GM21825 (cell line): ENCODE measurements around the gene LRFN5.
"Not testable (repeated sequence)": the region's sequence is repeated elsewhere in the genome, so short reads cannot be mapped to it uniquely, and the experiment has no call there.

Source experiments
- ATAC-seq: cut with Tn5 transposase; IDR thresholded peaks from one replicate; pipeline ENCODE4 v1.9.1; 2021; ENCODE audit warnings: mild to moderate bottlenecking, moderate library complexity; ENCODE audit not compliant: unreplicated experiment

Gene LRFN5

DNA sequence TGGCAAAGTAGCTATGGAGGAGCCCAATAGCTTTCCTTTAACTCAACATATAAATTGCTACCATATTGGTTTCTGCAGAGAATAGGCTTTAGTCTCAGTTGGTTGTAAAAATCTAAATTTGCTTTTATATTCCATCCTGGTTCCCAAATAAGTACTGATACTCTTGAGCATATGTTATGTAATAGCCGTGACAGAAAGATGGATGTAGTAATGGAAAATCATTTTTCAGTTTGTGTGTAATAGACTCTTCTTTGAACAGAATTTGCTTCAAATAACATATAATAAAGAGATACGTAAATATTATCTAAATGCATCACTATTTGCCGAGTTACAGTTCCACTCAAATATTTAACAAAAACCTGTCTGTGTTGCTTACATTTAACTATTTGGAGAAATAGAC, 271.6 kb downstream of the LRFN5 start:
- no peak for ATAC-seq

- no peak for ATAC-seq
These were observed 284.9 kb downstream of the LRFN5 start for GRCh38 chr14:41891624-41892023.

DNA sequence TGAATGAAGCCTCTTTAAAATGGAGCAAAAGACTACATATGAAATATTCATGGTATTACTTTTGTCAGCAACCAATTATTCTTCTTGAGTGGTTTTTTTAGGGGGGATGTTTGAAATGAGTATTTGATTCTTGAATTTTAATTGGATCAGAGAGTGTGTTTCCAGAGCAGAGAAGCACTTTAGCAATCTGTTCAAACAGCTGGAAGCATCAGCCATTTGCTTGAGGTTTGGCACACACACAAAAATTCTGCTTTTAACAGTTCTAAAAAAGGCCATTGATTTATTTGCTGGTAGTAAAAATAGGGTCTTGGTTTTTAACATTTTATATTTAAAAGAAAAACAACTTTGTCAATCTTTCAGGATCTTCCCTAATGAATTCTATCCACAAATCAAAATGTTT, 292.7 kb downstream of the LRFN5 start:
- ATAC-seq = no peak

DNA sequence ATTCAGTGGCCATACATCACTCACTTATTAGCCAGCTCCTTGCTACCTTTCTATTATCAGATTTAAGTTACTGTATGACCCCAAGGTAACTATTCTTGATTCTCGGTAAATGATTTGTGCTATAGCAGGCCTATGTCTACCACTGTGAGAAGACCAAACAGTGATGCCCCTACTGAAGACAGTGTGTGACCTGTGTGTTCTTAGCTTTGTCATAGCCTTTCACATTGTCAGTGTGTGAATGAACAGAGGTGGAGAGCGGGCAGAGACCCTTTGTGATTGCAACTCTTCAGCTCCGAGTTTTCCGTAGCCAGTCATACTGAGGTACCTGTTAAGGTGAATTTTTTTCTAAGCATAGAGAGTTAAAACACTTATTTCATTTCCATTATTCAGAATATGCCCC, 294.0 kb downstream of the LRFN5 start:
- ATAC-seq = no peak

DNA sequence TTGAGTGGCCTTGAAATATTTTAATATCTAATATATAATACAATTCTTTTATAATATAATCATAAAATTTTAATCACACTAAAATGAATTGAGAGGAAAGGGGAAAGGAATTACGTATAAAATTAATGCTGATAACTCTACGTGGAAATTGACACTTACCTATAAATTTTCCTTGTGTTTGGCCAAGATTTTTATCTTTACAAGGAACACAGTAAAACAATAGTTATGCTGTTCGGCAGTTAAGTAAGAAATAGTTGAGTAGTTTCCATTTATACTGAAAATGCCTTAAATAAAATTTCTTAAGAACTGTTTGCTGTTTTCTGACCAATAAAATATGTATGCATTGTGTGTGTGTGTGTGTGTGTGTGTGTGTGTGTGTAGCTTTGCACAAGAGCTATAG, 294.4 kb downstream of the LRFN5 start:
- ATAC-seq = no peak

DNA sequence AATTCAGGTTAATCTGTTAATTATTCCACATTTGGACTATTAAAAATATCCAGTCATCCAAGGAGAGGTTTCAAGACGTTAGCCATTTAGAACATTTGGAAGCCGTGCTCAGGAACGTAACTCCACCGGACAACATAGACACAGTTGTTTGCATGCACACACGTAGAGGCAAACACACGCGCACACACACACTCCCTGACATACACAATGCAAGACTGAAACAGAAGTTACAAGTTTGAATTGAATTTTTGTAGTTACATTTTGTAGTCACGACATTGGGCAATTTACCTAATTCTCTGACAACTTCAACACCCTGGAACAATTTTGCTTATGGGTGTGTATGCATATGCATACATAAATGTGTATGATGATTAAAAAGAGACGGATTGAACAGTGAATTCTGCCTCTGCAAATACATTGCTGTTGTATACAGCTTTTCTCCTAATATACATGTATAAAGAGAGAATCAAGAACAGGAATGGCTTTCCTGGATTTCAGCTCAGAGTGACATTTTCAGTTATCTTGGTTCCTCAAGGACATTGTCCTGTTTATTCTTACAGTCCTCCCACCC, 298.8 kb downstream of the LRFN5 start:
- ATAC-seq = no peak

GRCh38 chr14:41911155-41911554, 304.5 kb downstream of the LRFN5 start:
- not testable (repeated sequence) for ATAC-seq

- ATAC-seq = no peak
These were observed 306.7 kb downstream of the LRFN5 start for GRCh38 chr14:41913398-41913797.

DNA sequence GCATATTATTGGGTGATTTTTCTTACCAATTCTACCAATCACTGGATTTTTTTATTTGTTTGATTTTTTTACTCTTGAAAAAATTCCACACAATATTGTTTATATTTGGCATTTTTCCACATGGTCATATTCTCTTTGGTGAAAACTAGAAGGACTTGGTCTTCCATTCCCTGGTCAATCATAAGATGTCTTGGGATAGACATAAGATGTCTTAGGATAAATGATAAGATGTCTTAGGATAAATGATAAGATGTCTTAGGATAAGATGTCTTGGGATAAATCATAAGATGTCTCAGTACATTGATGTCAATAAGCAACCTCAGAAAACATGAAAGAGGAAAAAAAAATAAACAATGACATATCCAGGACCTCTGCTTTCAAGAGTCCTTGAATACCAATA, 309.1 kb downstream of the LRFN5 start:
- ATAC-seq = no peak

GRCh38 chr14:41916313-41916712, 309.6 kb downstream of the LRFN5 start:
- ATAC-seq = no peak

GRCh38 chr14:41925409-41925808, 318.7 kb downstream of the LRFN5 start:
- no peak for ATAC-seq

GRCh38 chr14:41950428-41951151, 343.9 kb downstream of the LRFN5 start:
- no peak for ATAC-seq
